Testis (tissue), 3 donors: ENCODE data around the gene NRCAM. TPM values are rescaled to one million over a fixed set of nuclear protein-coding genes. Genes with fewer than 3 reads are reported as not detected.

ENCODE experiments used
- DNase-seq: peaks from one replicate; pipeline ENCODE4 v3.0.0-alpha.2; 2019
- H3K27ac ChIP-seq, 2 donors: fragments of 200-600 bp; sonication (generic); one replicate each; pipeline ENCODE4 v1.5.1; 2019
- H3K27me3 ChIP-seq: fragments of 200-600 bp; sonication (generic); one replicate; pipeline ENCODE4 v1.5.1; 2019
- H3K36me3 ChIP-seq: fragments of 200-600 bp; sonication (generic); one replicate; pipeline ENCODE4 v1.5.1; 2017; ENCODE audit warnings: low read depth; ENCODE audit errors: missing control alignments
- H3K4me1 ChIP-seq: fragments of 200-600 bp; sonication (generic); one replicate; pipeline ENCODE4 v1.5.1; 2019
- H3K4me3 ChIP-seq, 2 donors: fragments of 200-600 bp; sonication (generic); one replicate each; pipeline ENCODE4 v1.5.1; 2017 to 2019
- H3K9me3 ChIP-seq: fragments of 200-600 bp; sonication (generic); one replicate; pipeline ENCODE4 v1.5.1; 2017
- CTCF ChIP-seq, 3 experiments: fragments of 450-650 bp in 2 of 3; fragments of 200-600 bp in 1 of 3; sonication (generic) in 1 of 3; IDR thresholded peaks; one replicate each; pipeline ENCODE4 v1.5.1; 2016 to 2019; ENCODE audit warnings: antibody characterized with exemption in 3 of 3, mild to moderate bottlenecking in 2 of 3, moderate library complexity in 1 of 3
- POLR2A ChIP-seq: fragments of 450-650 bp; IDR thresholded peaks from one replicate; pipeline ENCODE4 v1.6.1; 2017; ENCODE audit warnings: antibody characterized with exemption, mild to moderate bottlenecking, moderate library complexity
- WGBS, 2 donors: methylation state at CpG; one replicate each; pipeline ENCODE4 v1.1.5; 2018; 5-methylcytosine and 5-hydroxymethylcytosine counted together
- intact Hi-C: fragments of 100-400 bp; cut with DNase I; formaldehyde crosslinking; loops from one replicate; pipeline ENCODE4 v1.15.1; 2023; ENCODE audit warnings: low total_unique reads
- polyA plus RNA-seq: library from polyadenylated mRNA; stranded (reverse); fragments of 350-450 nt; fragmentation: Illumina TruSeq; extraction: RNeasy Lipid Tissue Mini Kit (QIAGEN cat#74804); gene quantifications from one replicate; pipeline ENCODE4 v1.2.3, GENCODE V29; 2014; ENCODE audit warnings: low read depth, low replicate concordance; ENCODE audit not compliant: insufficient read depth
- total RNA-seq, 2 donors: library from RNA; depleted of rRNA; stranded (reverse); fragments of >200 nt; gene quantifications; one replicate each; pipeline ENCODE4 v1.2.3, GENCODE V29; 2016

The NRCAM gene
- total and polyA plus RNA-seq, 3 donors from 2014 or later: 7.4 to 11.4 (median 7.6) TPM

- H3K27ac ChIP-seq: no peak overlapping the region
- TF ChIP-seq POLR2A (no peak), CTCF (IDR thresholded peaks at IDR 0.05) (no peak)
- H3K36me3 ChIP-seq: no peaks in the 10 kb centered on the region
- no peaks in the 10 kb centered on the region for H3K4me1 ChIP-seq
- WGBS, 2 donors: 50 to 74% methylated on average over 10 to 13 of the region's 13 CpGs
- no peaks in the 10 kb centered on the region for H3K9me3 ChIP-seq
- DNase-seq: no peak
- intact Hi-C loops: no loop called here
- H3K4me3 ChIP-seq: no peak overlapping the region
- no peaks in the 10 kb centered on the region for H3K27me3 ChIP-seq
These were observed 323.5 kb downstream of the NRCAM start for GRCh38 chr7:108132551-108133265.

GRCh38 chr7:108130261-108130660 lies 326.0 kb downstream of the NRCAM start, which contains the start of gene LAMB4:
Gene LAMB4 (minus strand): TSS chr7:108130361. CDS start chr7:108123164, 7,197 bp downstream.
- 86 to 90% methylated on average over 3 of the region's 3 CpGs for WGBS, 2 donors
- Histone ChIP-seq H3K27ac (no peak within 1 kb of the TSS), H3K36me3 (no peaks in the 10 kb centered on the region), H3K27me3 (no peaks in the 10 kb centered on the region), H3K4me3 (no peak within 1 kb of the TSS), H3K4me1 (no peaks in the 10 kb centered on the region), H3K9me3 (no peaks in the 10 kb centered on the region)
- TF ChIP-seq CTCF (IDR thresholded peaks at IDR 0.05) (no peak), POLR2A (no peak)
- intact Hi-C loops: no loop called here
- no peak for DNase-seq

- intact Hi-C loops: no loop called here
- Histone ChIP-seq H3K36me3 (no peaks in the 10 kb centered on the region), H3K9me3 (no peaks in the 10 kb centered on the region), H3K27me3 (no peaks in the 10 kb centered on the region), H3K27ac (no peak overlapping the region), H3K4me1 (no peaks in the 10 kb centered on the region), H3K4me3 (no peak overlapping the region)
- no peak for DNase-seq
- 89 to 95% methylated on average over 7 of the region's 7 CpGs for WGBS, 2 donors
- TF ChIP-seq POLR2A (no peak), CTCF (IDR thresholded peaks at IDR 0.05) (no peak)
These were observed 326.9 kb downstream of the NRCAM start for GRCh38 chr7:108129018-108129965.

GRCh38 chr7:108128514-108128913 lies 327.7 kb downstream of the NRCAM start:
- Histone ChIP-seq H3K9me3 (no peaks in the 10 kb centered on the region), H3K27me3 (no peaks in the 10 kb centered on the region), H3K27ac (no peak overlapping the region), H3K4me1 (no peaks in the 10 kb centered on the region), H3K36me3 (no peaks in the 10 kb centered on the region), H3K4me3 (no peak overlapping the region)
- 89 to 94% methylated on average over 3 of the region's 3 CpGs for WGBS, 2 donors
- TF ChIP-seq CTCF (IDR thresholded peaks at IDR 0.05) (no peak), POLR2A (no peak)
- intact Hi-C loops: no loop called here
- DNase-seq: no peak
